Heart right ventricle (tissue), 16 donors: ENCODE measurements around the gene OSBPL7. TPM values are rescaled to one million over a fixed set of nuclear protein-coding genes. Genes with fewer than 3 reads are reported as not detected.

Source experiments
- ATAC-seq, 8 donors: fragments of 200-7000 bp; cut with Tn5 transposase; one replicate each; pipeline ENCODE4 v1.9.1; 2020; ENCODE audit warnings: mild to moderate bottlenecking in 8 of 8, moderate library complexity in 8 of 8, moderate number of reproducible peaks in 1 of 8
- DNase-seq, 2 donors: peaks; one replicate each; pipeline ENCODE4 v3.0.0-alpha.2; 2020
- H3K27ac ChIP-seq, 10 donors: fragments of 200-600 bp; sonication (generic) in 2 of 10; one replicate each; pipeline versions ENCODE4 v1.5.0 to v1.8.0; 2020 to 2022; ENCODE audit warnings: mild to moderate bottlenecking in 3 of 10
- H3K27me3 ChIP-seq, 7 donors: fragments of 200-600 bp; one replicate each; pipeline ENCODE4 v1.8.0; 2021 to 2022; ENCODE audit warnings: mild to moderate bottlenecking in 2 of 7
- H3K36me3 ChIP-seq, 9 donors: fragments of 200-600 bp; sonication (generic) in 1 of 9; one replicate each; pipeline versions ENCODE4 v1.5.0 to v1.8.0; 2020 to 2022; ENCODE audit warnings: mild to moderate bottlenecking in 2 of 9
- H3K4me1 ChIP-seq, 9 donors: fragments of 200-600 bp; sonication (generic) in 1 of 9; one replicate each; pipeline versions ENCODE4 v1.5.0 to v1.8.0; 2020 to 2022; ENCODE audit warnings: mild to moderate bottlenecking in 4 of 9
- H3K4me3 ChIP-seq, 10 donors: fragments of 200-600 bp; sonication (generic) in 2 of 10; one replicate each; pipeline versions ENCODE4 v1.5.0 to v1.8.0; 2020 to 2022; ENCODE audit warnings: mild to moderate bottlenecking in 7 of 10, moderate library complexity in 2 of 10
- H3K9me3 ChIP-seq, 11 donors: fragments of 200-600 bp in 10 of 11; sonication (generic) in 2 of 11; one replicate each; pipeline versions ENCODE4 v1.5.0 to v1.8.0; 2013 to 2022; ENCODE audit warnings: mild to moderate bottlenecking in 2 of 11, control low read depth in 1 of 11, moderate library complexity in 1 of 11
- CTCF ChIP-seq, 9 donors: fragments of 200-600 bp; sonication (generic) in 2 of 9; IDR thresholded peaks; one replicate each; pipeline versions ENCODE4 v1.5.0 to v1.8.0; 2021 to 2022; ENCODE audit warnings: antibody characterized with exemption in 9 of 9, mild to moderate bottlenecking in 5 of 9, moderate library complexity in 1 of 9
- whole genome bisulfite sequencing, 2 donors: extraction: QIAGEN DNeasy Blood & Tissue Kit; methylation state at CpG; one replicate each; pipeline ENCODE4 v1.1.7; 2013; ENCODE audit warnings: inconsistent platforms in 1 of 2; 5-methylcytosine and 5-hydroxymethylcytosine counted together
- intact Hi-C, 10 donors: fragments of 100-400 bp; cut with DNase I; formaldehyde crosslinking; loops; one replicate each; pipeline versions ENCODE4 v1.11.1 to v1.14.2; 2022
- polyA plus RNA-seq, 2 donors: library from polyadenylated mRNA; stranded (reverse); fragments of 200-250 nt; gene quantifications; one replicate each; pipeline ENCODE4 v1.2.3, GENCODE V29; 2013
- total RNA-seq, 10 donors: library from RNA; stranded (reverse); fragmentation: NEBNext Ultra II Directional in 3 of 10; extraction: Animal tissue kit (Norgen Biotek cat#: 25700) in 3 of 10; gene quantifications; one replicate each; pipeline versions ENCODE4 v1.2.1 to v1.2.4, GENCODE V29; 2021 to 2023
- donor health status: Arrhythmogenic right ventricular cardiomyopathy.
- donor health status: ischemic (EF 13 %, LVEDD 7.1; RV severe dilation, severe dysfunction).
- donor health status: healthy with polysubstance abuse.
- donor health status: DM: no; HTN: yes; CAD: no.
- donor health status: DM: no; HTN: no; CAD: no.
- donor health status: ischemic (EF 25% LVEDD 6.9; RV normal size, moderate dysfunction).
- donor health status: ischemic (EF 25% LVEDD 5.7; RV mildly dilated, moderate dysfunction).
- donor health status: healthy.
- donor health status: DM: yes; HTN: yes; CAD: no.
- donor health status: Ischemic cardiomyopathy.
- donor health status: ischemic (EF 35%, LVEDD 5.7; RV mildly dilated, moderate dysfunction).
- donor health status: nonischemic (EF 11% LVEDD 7.7; RV severe dilation, severe dysfunction).
- donor health status: DM: yes; HTN: yes; CAD: no.
- donor health status: PGD.
- donor health status: ischemic (EF 29% LVEDD 5.4; RV normal size, mild dysfunction).
- donor health status: nonischemic (EF 23%, LVEDD 6.1; RV moderate dilation, normal function).

OSBPL7 gene
- total and polyA plus RNA-seq, 12 donors = 2.8 to 9.6 (median 5.1) TPM

GRCh38 chr17:47763913-47764582, 57.5 kb downstream of the OSBPL7 start:
- H3K27me3 ChIP-seq = peaks cover 0 to 29% (median 9%) of the 10 kb centered on the region in 7 donors
- no peak overlapping the region for H3K4me3 ChIP-seq
- H3K36me3 ChIP-seq = no peaks in the 10 kb centered on the region
- no peak overlapping the region for H3K27ac ChIP-seq
- no peak for TF ChIP-seq CTCF (IDR thresholded peaks at IDR 0.05)
- intact Hi-C loops = no loop called here
- 76 to 77% methylated on average over 3 of the region's 3 CpGs for WGBS, 2 donors
- no peaks in the 10 kb centered on the region for H3K4me1 ChIP-seq
- ATAC-seq (no peak), DNase-seq (no peak)
- peaks cover 0 to 43% (median 17%) of the 10 kb centered on the region in 11 donors for H3K9me3 ChIP-seq

- H3K4me1 ChIP-seq = no peaks in the 10 kb centered on the region
- H3K27me3 ChIP-seq = peaks cover 0 to 36% (median 10%) of the 10 kb centered on the region in 7 donors
- ATAC-seq (no peak), DNase-seq (no peak)
- no peak for TF ChIP-seq CTCF (IDR thresholded peaks at IDR 0.05)
- WGBS, 2 donors = 88 to 93% methylated on average over 2 of the region's 2 CpGs
- no peaks in the 10 kb centered on the region for H3K36me3 ChIP-seq
- H3K9me3 ChIP-seq = peaks cover 0 to 46% (median 17%) of the 10 kb centered on the region in 11 donors
- no peak overlapping the region for H3K4me3 ChIP-seq
- H3K27ac ChIP-seq = no peak overlapping the region
- intact Hi-C loops = no loop called here
Observed at GRCh38 chr17:47762728-47763127, 58.9 kb downstream of the OSBPL7 start.

GRCh38 chr17:47760409-47761140, 61.0 kb downstream of the OSBPL7 start:
- H3K27ac ChIP-seq = no peak overlapping the region
- DNase-seq (no peak), ATAC-seq (no peak)
- H3K27me3 ChIP-seq = peaks cover 0 to 42% (median 11%) of the 10 kb centered on the region in 7 donors
- no peaks in the 10 kb centered on the region for H3K4me1 ChIP-seq
- H3K4me3 ChIP-seq = no peak overlapping the region
- intact Hi-C loops = loop anchor here in 1 of 10 donors (2.0 kb wide), 1 partner anchor 20 kb away; no protein-coding TSS in a partner anchor
- H3K36me3 ChIP-seq = no peaks in the 10 kb centered on the region
- peaks cover 0 to 57% (median 17%) of the 10 kb centered on the region in 11 donors for H3K9me3 ChIP-seq
- no peak for TF ChIP-seq CTCF (IDR thresholded peaks at IDR 0.05)
- 71 to 73% methylated on average over 5 of the region's 5 CpGs for WGBS, 2 donors

- Histone ChIP-seq H3K36me3 (no peaks in the 10 kb centered on the region), H3K4me1 (no peaks in the 10 kb centered on the region), H3K27me3 (peaks cover 0 to 69% (median 29%) of the 10 kb centered on the region in 7 donors), H3K9me3 (peaks cover 0 to 43% (median 7%) of the 10 kb centered on the region in 11 donors), H3K4me3 (no peak overlapping the region), H3K27ac (no peak overlapping the region)
- DNase-seq (no peak), ATAC-seq (no peak)
- intact Hi-C loops = no loop called here
- TF ChIP-seq CTCF (IDR thresholded peaks at IDR 0.05) = no peak
- 40 to 50% methylated on average over 1 of the region's 1 CpG for WGBS, 2 donors
Observed at GRCh38 chr17:47757386-47757785, 64.2 kb downstream of the OSBPL7 start.

Other genes starting within 250 kb of the OSBPL7 start
- 100 to 1,000 TPM; 167 to 236 (median 190) TPM for gene KPNB1, start 171.9 kb downstream of the OSBPL7 start, total RNA-seq
- 10 to 100 TPM; 30.6 to 66.4 TPM for gene KPNB1, start 171.9 kb downstream of the OSBPL7 start, polyA plus RNA-seq
- 10 to 100 TPM in 9 of 10 donors, 1 to 10 TPM in 1; 8.4 to 19.9 (median 12.6) TPM for gene TBKBP1, start 127.6 kb downstream of the OSBPL7 start, total RNA-seq
- gene TBKBP1, start 127.6 kb downstream of the OSBPL7 start, polyA plus RNA-seq = 10 to 100 TPM in 1 of 2 donors, 1 to 10 TPM in 1; 9.9 to 27.9 TPM
- 1 to 10 TPM in 1 of 10 donors, under 1 TPM in 5, not detected in 4; 0.11 to 2.0 (median 0.29) TPM for gene TBX21, start 88.6 kb downstream of the OSBPL7 start, total RNA-seq
- gene TBX21, start 88.6 kb downstream of the OSBPL7 start, polyA plus RNA-seq = under 1 TPM; 0.07 to 0.15 TPM
- gene MRPL10, start 9.7 kb upstream of the OSBPL7 start, total RNA-seq = 10 to 100 TPM; 44.8 to 72.3 (median 62.9) TPM
- 10 to 100 TPM; 44.2 to 63.6 TPM for gene MRPL10, start 9.7 kb upstream of the OSBPL7 start, polyA plus RNA-seq
- gene LRRC46, start 9.9 kb upstream of the OSBPL7 start, total RNA-seq = under 1 TPM in 7 of 10 donors, not detected in 3; 0.14 to 0.53 (median 0.34) TPM
- gene LRRC46, start 9.9 kb upstream of the OSBPL7 start, polyA plus RNA-seq = under 1 TPM; 0.19 to 0.95 TPM
- gene SCRN2, start 19.5 kb upstream of the OSBPL7 start, total RNA-seq = 10 to 100 TPM; 25.6 to 38.2 (median 34.5) TPM
- gene SCRN2, start 19.5 kb upstream of the OSBPL7 start, polyA plus RNA-seq = 10 to 100 TPM; 20.6 to 82.5 TPM
- gene SP6, start 29.4 kb upstream of the OSBPL7 start, total RNA-seq = under 1 TPM; 0.05 to 0.51 (median 0.20) TPM
- gene SP6, start 29.4 kb upstream of the OSBPL7 start, polyA plus RNA-seq = 1 to 10 TPM in 1 of 2 donors, under 1 TPM in 1; 0.22 to 1.9 TPM
- gene SP2, start 74.4 kb upstream of the OSBPL7 start, total RNA-seq = 10 to 100 TPM; 13.0 to 18.3 (median 15.9) TPM
- 1 to 10 TPM; 4.3 to 8.0 TPM for gene SP2, start 74.4 kb upstream of the OSBPL7 start, polyA plus RNA-seq
- gene PNPO, start 119.8 kb upstream of the OSBPL7 start, total RNA-seq = 10 to 100 TPM; 22.8 to 37.0 (median 31.5) TPM
- 10 to 100 TPM in 1 of 2 donors, 1 to 10 TPM in 1; 9.5 to 10.9 TPM for gene PNPO, start 119.8 kb upstream of the OSBPL7 start, polyA plus RNA-seq
- not detected for gene PRR15L, start 136.1 kb upstream of the OSBPL7 start, total RNA-seq
- gene PRR15L, start 136.1 kb upstream of the OSBPL7 start, polyA plus RNA-seq = not detected
- 10 to 100 TPM; 44.0 to 71.2 (median 62.3) TPM for gene CDK5RAP3, start 149.3 kb upstream of the OSBPL7 start, total RNA-seq
- 100 to 1,000 TPM in 1 of 2 donors, 10 to 100 TPM in 1; 69.9 to 143 TPM for gene CDK5RAP3, start 149.3 kb upstream of the OSBPL7 start, polyA plus RNA-seq
- gene COPZ2, start 216.0 kb upstream of the OSBPL7 start, total RNA-seq = 10 to 100 TPM; 45.3 to 67.3 (median 60.7) TPM
- 10 to 100 TPM; 17.5 to 54.1 TPM for gene COPZ2, start 216.0 kb upstream of the OSBPL7 start, polyA plus RNA-seq
- gene NFE2L1, start 226.6 kb upstream of the OSBPL7 start, total RNA-seq = 1,000 to 10,000 TPM in 1 of 10 donors, 100 to 1,000 TPM in 9; 443 to 1,033 (median 704) TPM
- gene NFE2L1, start 226.6 kb upstream of the OSBPL7 start, polyA plus RNA-seq = 100 to 1,000 TPM; 108 to 251 TPM